22Rv1 (cell line): ENCODE data around the gene BPGM.

Source experiments
- H3K27ac ChIP-seq: fragments of 450-650 bp; 2 replicates; pipeline ENCODE4 v1.5.1; 2017
- CTCF ChIP-seq: fragments of 450-650 bp; IDR thresholded peaks from 2 replicates; pipeline ENCODE4 v1.5.1; 2017; ENCODE audit warnings: mild to moderate bottlenecking
- ZFX ChIP-seq: fragments of 450-650 bp; IDR thresholded peaks from 2 replicates; pipeline ENCODE4 v1.6.1; 2017; ENCODE audit warnings: antibody characterized with exemption, borderline replicate concordance

Gene BPGM

GRCh38 chr7:134692344-134692705, 45.7 kb downstream of the BPGM start:
- no peak overlapping the region for H3K27ac ChIP-seq
- TF ChIP-seq CTCF (no peak), ZFX (no peak)

GRCh38 chr7:134693256-134693655, 46.6 kb downstream of the BPGM start:
- TF ChIP-seq ZFX (no peak), CTCF (no peak)
- no peak overlapping the region for H3K27ac ChIP-seq

GRCh38 chr7:134694299-134694698, 47.6 kb downstream of the BPGM start:
- TF ChIP-seq CTCF = peak; percentile 72
- no peak for TF ChIP-seq ZFX
- no peak overlapping the region for H3K27ac ChIP-seq

GRCh38 chr7:134694767-134695166, 48.1 kb downstream of the BPGM start:
- no peak overlapping the region for H3K27ac ChIP-seq
- TF ChIP-seq ZFX = no peak
- TF ChIP-seq CTCF = no peak

GRCh38 chr7:134695321-134695860, 48.7 kb downstream of the BPGM start:
- no peak overlapping the region for H3K27ac ChIP-seq
- TF ChIP-seq ZFX = no peak
- no peak for TF ChIP-seq CTCF

GRCh38 chr7:134696261-134696660, 49.6 kb downstream of the BPGM start:
- no peak for TF ChIP-seq ZFX
- no peak for TF ChIP-seq CTCF
- no peak overlapping the region for H3K27ac ChIP-seq

- no peak overlapping the region for H3K27ac ChIP-seq
- TF ChIP-seq CTCF (no peak), ZFX (no peak)
Observed at GRCh38 chr7:134697205-134697886, 50.7 kb downstream of the BPGM start.
